ENCODE measurements around the gene CORO2A.

Gene CORO2A

GRCh38 chr9:98189412-98189811 lies 3.0 kb downstream of the CORO2A start:
- Mint-ChIP-seq H3K4me1 (ENCODE audit: low read depth) (peaks cover 18% of the 10 kb centered on the region), H3K36me3 (ENCODE audit: low read depth) (no peaks in the 10 kb centered on the region), H3K9me3 (no peaks in the 10 kb centered on the region), H3K27ac (no peak overlapping the region), H3K27me3 (no peaks in the 10 kb centered on the region), H3K4me3 (no peak overlapping the region)

GRCh38 chr9:98187926-98188325 lies 4.5 kb downstream of the CORO2A start:
- no peaks in the 10 kb centered on the region for H3K36me3 Mint-ChIP-seq (ENCODE audit: low read depth)
- no peak overlapping the region for H3K4me3 Mint-ChIP-seq
- peaks cover 15% of the 10 kb centered on the region for H3K4me1 Mint-ChIP-seq (ENCODE audit: low read depth)
- no peaks in the 10 kb centered on the region for H3K9me3 Mint-ChIP-seq
- no peak overlapping the region for H3K27ac Mint-ChIP-seq
- no peaks in the 10 kb centered on the region for H3K27me3 Mint-ChIP-seq

DNA sequence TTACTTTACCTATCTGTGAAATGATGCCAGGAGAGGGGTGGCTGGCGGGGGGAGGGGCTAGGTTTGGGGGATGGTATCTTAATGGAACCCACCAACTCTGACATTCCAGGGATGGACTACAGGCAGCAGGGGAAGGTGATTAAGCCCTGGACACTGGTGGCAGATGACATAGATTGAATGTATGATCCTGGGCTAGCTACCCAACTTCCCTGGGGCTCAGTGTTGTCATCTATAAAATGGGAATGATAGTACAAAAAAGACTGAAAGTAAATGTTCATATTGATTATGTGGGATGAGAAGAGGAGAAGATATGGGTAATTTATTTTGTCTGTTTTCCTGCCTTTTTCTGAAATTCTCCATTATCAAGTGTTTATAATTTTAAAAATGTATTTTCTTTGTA lies 6.2 kb downstream of the CORO2A start:
- Mint-ChIP-seq H3K27ac (no peak overlapping the region), H3K36me3 (ENCODE audit: low read depth) (no peaks in the 10 kb centered on the region), H3K4me3 (no peak overlapping the region), H3K4me1 (ENCODE audit: low read depth) (peaks cover 18% of the 10 kb centered on the region), H3K27me3 (no peaks in the 10 kb centered on the region), H3K9me3 (no peaks in the 10 kb centered on the region)

- H3K36me3 Mint-ChIP-seq (ENCODE audit: low read depth) = no peaks in the 10 kb centered on the region
- no peaks in the 10 kb centered on the region for H3K27me3 Mint-ChIP-seq
- H3K27ac Mint-ChIP-seq = no peak overlapping the region
- H3K4me1 Mint-ChIP-seq (ENCODE audit: low read depth) = peaks cover 18% of the 10 kb centered on the region
- H3K9me3 Mint-ChIP-seq = no peaks in the 10 kb centered on the region
- no peak overlapping the region for H3K4me3 Mint-ChIP-seq
Observed at GRCh38 chr9:98185611-98186171, 6.7 kb downstream of the CORO2A start.

DNA sequence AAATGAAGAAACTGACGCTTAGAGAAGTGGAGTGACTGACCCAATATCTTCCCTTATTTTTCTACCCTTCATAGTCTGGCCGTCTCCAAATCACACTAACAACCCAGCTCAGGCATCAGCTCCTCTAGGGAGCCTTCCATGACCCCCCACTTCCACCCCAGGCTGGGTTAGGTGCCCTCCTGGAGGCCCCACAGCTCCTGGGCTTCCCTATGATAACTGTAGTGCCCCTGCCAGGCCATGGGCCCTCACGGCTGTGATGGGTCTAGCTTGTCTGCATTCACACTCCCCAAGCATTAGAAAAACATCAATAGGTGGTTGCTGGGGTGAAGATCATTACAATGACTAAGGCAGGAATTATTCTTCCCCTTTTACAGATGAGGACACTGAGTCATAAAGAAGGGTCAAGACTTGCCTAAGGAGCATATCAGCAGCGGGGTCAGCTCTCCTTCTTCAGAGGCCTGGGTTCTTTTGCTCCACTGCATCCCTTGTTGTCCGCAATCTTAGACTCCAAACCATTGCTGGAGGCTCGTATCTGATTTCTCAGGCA lies 7.3 kb downstream of the CORO2A start:
- H3K4me1 Mint-ChIP-seq (ENCODE audit: low read depth) = peaks cover 19% of the 10 kb centered on the region
- H3K4me3 Mint-ChIP-seq = no peak overlapping the region
- no peaks in the 10 kb centered on the region for H3K9me3 Mint-ChIP-seq
- no peaks in the 10 kb centered on the region for H3K27me3 Mint-ChIP-seq
- no peaks in the 10 kb centered on the region for H3K36me3 Mint-ChIP-seq (ENCODE audit: low read depth)
- no peak overlapping the region for H3K27ac Mint-ChIP-seq

GRCh38 chr9:98184326-98184725 lies 8.1 kb downstream of the CORO2A start:
- H3K4me3 Mint-ChIP-seq = no peak overlapping the region
- H3K4me1 Mint-ChIP-seq (ENCODE audit: low read depth) = peaks cover 18% of the 10 kb centered on the region
- no peaks in the 10 kb centered on the region for H3K9me3 Mint-ChIP-seq
- no peak overlapping the region for H3K27ac Mint-ChIP-seq
- no peaks in the 10 kb centered on the region for H3K27me3 Mint-ChIP-seq
- no peaks in the 10 kb centered on the region for H3K36me3 Mint-ChIP-seq (ENCODE audit: low read depth)

DNA sequence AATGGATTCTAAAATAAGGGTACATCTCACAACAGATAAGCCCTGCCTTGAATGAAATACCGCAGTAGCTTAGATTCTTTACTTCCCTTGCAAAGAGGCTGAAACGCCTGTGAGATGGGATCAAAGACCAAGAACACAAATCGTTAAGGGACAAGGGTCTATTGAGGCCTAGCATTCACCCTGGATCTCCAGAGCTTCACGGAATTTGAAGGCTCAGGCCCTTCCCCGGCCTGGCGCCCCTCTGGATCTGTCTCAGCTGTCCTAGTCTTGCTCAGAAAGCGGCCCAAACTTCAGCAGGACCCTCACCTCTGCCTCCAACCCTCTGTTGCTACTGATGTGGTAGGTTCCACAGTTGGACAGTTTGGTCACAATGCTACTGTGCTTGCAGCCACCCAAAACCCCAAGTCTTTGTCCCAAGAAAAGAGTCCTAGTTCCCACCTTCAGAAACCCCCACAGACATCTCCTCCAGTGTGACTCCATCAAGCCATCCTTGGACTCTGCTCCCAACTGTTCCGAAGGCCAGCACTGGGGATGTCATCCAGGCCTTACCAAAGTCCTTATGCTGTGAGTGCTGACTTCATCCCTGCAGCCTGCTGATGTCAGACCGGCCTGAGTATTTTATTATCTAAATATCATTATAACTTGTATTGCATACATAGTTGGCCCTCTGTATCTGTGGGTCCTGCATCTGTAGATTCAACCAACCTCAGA lies 9.4 kb downstream of the CORO2A start:
- Mint-ChIP-seq H3K27me3 (no peaks in the 10 kb centered on the region), H3K36me3 (ENCODE audit: low read depth) (no peaks in the 10 kb centered on the region), H3K4me1 (ENCODE audit: low read depth) (peaks cover 11% of the 10 kb centered on the region), H3K27ac (no peak overlapping the region), H3K9me3 (no peaks in the 10 kb centered on the region), H3K4me3 (no peak overlapping the region)

GRCh38 chr9:98182069-98182820 lies 10.2 kb downstream of the CORO2A start:
- no peaks in the 10 kb centered on the region for H3K9me3 Mint-ChIP-seq
- H3K27ac Mint-ChIP-seq = peak overlapping the region; percentile 18
- peaks cover 11% of the 10 kb centered on the region for H3K4me1 Mint-ChIP-seq (ENCODE audit: low read depth)
- no peaks in the 10 kb centered on the region for H3K36me3 Mint-ChIP-seq (ENCODE audit: low read depth)
- H3K27me3 Mint-ChIP-seq = no peaks in the 10 kb centered on the region
- H3K4me3 Mint-ChIP-seq = no peak overlapping the region

DNA sequence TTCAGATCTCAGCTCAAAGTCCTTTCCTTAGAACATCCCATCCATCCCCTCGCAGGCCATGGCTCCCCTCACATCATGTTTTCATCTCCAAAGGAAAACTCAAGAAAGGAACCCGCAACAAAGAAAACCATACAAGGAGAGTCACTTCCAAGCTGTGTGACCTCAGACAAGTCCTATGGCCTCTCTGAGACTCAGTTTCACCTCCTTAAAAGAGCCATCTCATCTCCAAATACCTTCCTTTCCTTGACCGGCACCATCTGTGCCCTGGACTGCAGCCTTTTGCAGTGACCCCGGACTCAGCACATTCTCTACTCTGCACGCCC lies 10.7 kb downstream of the CORO2A start:
- no peaks in the 10 kb centered on the region for H3K36me3 Mint-ChIP-seq (ENCODE audit: low read depth)

DNA sequence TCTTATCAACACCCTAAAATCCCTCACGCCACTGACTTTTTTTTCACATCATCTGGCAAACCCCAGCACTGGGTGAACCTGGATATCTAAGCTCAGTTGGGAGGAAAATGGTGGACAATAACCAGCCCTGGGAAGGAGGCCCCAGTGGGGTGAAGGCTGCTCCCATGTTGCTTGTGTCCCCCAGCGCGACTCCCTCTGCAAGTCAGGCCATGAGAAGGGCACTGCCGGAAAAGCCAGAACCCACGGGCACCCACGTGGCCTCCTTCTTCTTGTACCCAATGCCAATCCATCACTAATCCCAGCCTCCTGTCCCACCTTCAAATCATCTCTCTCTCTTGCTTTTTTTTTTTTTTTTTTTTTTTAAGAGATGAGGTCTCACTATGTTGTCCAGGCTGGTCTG lies 11.4 kb downstream of the CORO2A start:
- Mint-ChIP-seq H3K36me3 (ENCODE audit: low read depth) (no peaks in the 10 kb centered on the region), H3K4me1 (ENCODE audit: low read depth) (peaks cover 11% of the 10 kb centered on the region), H3K27me3 (no peaks in the 10 kb centered on the region), H3K27ac (no peak overlapping the region), H3K4me3 (no peak overlapping the region), H3K9me3 (no peaks in the 10 kb centered on the region)

More for the DNA sequence above, 10.7 kb downstream of the CORO2A start:
- Mint-ChIP-seq H3K9me3 (no peaks in the 10 kb centered on the region), H3K4me3 (no peak overlapping the region), H3K4me1 (ENCODE audit: low read depth) (peaks cover 11% of the 10 kb centered on the region), H3K27ac (peak overlapping the region; percentile 18), H3K27me3 (no peaks in the 10 kb centered on the region)

DNA sequence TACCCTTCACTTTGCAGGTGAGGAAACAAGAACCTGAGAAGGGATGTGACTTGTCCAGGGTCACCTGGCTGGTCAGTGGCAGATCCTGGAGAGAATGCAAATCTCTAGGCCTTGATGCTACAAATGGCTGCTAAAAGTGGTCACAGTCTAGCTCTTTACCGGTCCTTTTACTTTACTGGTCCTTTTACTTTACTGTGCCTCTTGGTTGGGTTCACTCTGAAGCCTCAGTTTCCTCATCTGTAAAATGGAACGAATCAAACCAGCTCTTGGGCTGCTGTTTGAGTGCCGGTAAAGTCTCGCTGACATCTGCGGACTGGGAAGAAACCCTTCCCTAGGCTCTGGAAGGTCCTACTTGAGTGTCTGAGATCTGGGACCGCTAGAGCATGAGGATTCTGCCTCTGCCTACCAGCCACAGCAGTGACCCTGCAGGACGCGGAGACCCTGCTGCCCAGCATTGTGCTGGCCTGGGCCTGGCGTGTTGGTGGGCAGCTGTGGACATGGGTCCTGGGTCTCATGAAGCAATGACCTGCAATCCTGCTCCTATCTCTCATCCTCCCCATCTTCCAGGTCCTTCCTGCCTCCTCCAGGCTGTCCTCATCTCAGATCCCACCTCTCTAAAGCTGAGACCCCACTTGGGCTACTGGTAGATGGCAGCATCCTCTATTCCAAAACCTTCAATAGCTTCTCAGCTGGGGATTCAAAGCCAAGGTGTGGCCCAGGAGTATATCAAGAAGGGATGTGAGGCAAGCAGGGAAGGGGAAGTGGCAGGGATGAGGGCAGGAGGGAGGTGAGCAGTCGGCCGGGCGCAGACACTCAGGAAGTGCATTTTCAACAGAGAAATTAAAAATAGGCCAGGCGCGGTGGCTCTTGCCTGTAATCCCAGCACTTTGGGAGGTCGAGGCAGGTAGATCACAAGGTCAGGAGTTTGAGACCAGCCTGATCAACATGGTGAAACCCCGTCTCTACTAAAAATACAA lies 13.3 kb downstream of the CORO2A start:
- Mint-ChIP-seq H3K36me3 (ENCODE audit: low read depth) (no peaks in the 10 kb centered on the region), H3K27ac (no peak overlapping the region), H3K27me3 (no peaks in the 10 kb centered on the region), H3K4me1 (ENCODE audit: low read depth) (peaks cover 11% of the 10 kb centered on the region), H3K9me3 (no peaks in the 10 kb centered on the region), H3K4me3 (no peak overlapping the region)

GRCh38 chr9:98176391-98177259 lies 15.8 kb downstream of the CORO2A start:
- H3K27ac Mint-ChIP-seq = no peak overlapping the region

GRCh38 chr9:98175762-98176161 lies 16.7 kb downstream of the CORO2A start:
- H3K4me3 Mint-ChIP-seq = no peak overlapping the region
- no peak overlapping the region for H3K27ac Mint-ChIP-seq
- no peaks in the 10 kb centered on the region for H3K27me3 Mint-ChIP-seq
- H3K9me3 Mint-ChIP-seq = no peaks in the 10 kb centered on the region
- peaks cover 11% of the 10 kb centered on the region for H3K4me1 Mint-ChIP-seq (ENCODE audit: low read depth)
- H3K36me3 Mint-ChIP-seq (ENCODE audit: low read depth) = no peaks in the 10 kb centered on the region

More at GRCh38 chr9:98176391-98177259, 15.8 kb downstream of the CORO2A start:
- H3K27me3 Mint-ChIP-seq = no peaks in the 10 kb centered on the region
- H3K4me1 Mint-ChIP-seq (ENCODE audit: low read depth) = peaks cover 11% of the 10 kb centered on the region
- no peaks in the 10 kb centered on the region for H3K9me3 Mint-ChIP-seq
- no peaks in the 10 kb centered on the region for H3K36me3 Mint-ChIP-seq (ENCODE audit: low read depth)
- H3K4me3 Mint-ChIP-seq = no peak overlapping the region
